ENCODE measurements around the gene TMPRSS4.

DNA sequence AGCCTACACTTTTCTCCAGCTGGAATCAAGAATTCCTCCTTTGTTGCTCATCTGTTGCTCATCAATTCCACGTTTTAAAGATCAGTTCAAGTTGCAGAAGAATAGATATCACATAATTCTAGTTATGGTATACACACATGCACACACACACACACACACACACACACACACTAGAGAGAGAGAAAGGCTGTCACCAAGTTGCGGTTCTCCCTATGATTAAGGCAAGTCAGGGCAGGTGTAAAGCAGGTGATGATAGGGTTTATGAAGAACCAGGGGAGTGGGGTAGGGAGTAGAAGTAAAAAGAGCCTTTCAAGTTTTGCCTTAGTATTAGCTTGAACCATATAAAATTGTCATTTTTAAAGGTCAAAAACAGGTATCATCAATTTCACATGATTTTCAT is 31.7 kb upstream of the TMPRSS4 start:
- TF ChIP-seq, protein P1, sequence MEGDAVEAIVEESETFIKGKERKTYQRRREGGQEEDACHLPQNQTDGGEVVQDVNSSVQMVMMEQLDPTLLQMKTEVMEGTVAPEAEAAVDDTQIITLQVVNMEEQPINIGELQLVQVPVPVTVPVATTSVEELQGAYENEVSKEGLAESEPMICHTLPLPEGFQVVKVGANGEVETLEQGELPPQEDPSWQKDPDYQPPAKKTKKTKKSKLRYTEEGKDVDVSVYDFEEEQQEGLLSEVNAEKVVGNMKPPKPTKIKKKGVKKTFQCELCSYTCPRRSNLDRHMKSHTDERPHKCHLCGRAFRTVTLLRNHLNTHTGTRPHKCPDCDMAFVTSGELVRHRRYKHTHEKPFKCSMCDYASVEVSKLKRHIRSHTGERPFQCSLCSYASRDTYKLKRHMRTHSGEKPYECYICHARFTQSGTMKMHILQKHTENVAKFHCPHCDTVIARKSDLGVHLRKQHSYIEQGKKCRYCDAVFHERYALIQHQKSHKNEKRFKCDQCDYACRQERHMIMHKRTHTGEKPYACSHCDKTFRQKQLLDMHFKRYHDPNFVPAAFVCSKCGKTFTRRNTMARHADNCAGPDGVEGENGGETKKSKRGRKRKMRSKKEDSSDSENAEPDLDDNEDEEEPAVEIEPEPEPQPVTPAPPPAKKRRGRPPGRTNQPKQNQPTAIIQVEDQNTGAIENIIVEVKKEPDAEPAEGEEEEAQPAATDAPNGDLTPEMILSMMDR (IDR thresholded peaks at IDR 0.05; ENCODE audit: insufficient read depth, low read depth, low read length): no peak
- TF ChIP-seq EZH2 (IDR thresholded peaks at IDR 0.05; ENCODE audit: insufficient read depth, low read length): no peak

Measured in astrocyte (in vitro differentiated cells and primary cell).